Measurements from ENCODE around the gene NTF4. TPM values are rescaled to one million over a fixed set of nuclear protein-coding genes. Genes with fewer than 3 reads are reported as not detected.
"Not testable (repeated sequence)": the region's sequence is repeated elsewhere in the genome, so short reads cannot be mapped to it uniquely, and the experiment has no call there.

Gene NTF4
- total and polyA plus RNA-seq, 11 donors: 0.76 TPM; not detected in 10

GRCh38 chr19:49061000-49061399, 3.6 kb downstream of the NTF4 start:
- no peaks in the 10 kb centered on the region for H3K9me3 ChIP-seq
- no peak overlapping the region for H3K4me3 ChIP-seq
- intact Hi-C loops (cut with DNase I): no loop called here
- no peak for ATAC-seq
- WGBS, 4 donors: 90 to 100% (median 97%) methylated on average over 2 of the region's 2 CpGs
- H3K36me3 ChIP-seq: no peaks in the 10 kb centered on the region
- DNase-seq: no peak
- no peak overlapping the region for H3K27ac ChIP-seq
- peaks cover 0 to 62% (median 20%) of the 10 kb centered on the region in 9 donors for H3K27me3 ChIP-seq
- H3K4me1 ChIP-seq: peaks cover 0 to 33% (median 16%) of the 10 kb centered on the region in 12 donors
- TF ChIP-seq CTCF (IDR thresholded peaks at IDR 0.05) (no peak), POLR2A (IDR thresholded peaks at IDR 0.05) (no peak)

- intact Hi-C loops (cut with DNase I): no loop called here
- peaks cover 0 to 50% (median 6%) of the 10 kb centered on the region in 9 donors for H3K27me3 ChIP-seq
- no peak for ATAC-seq
Measured at GRCh38 chr19:49059053-49059452, 5.6 kb downstream of the NTF4 start.

GRCh38 chr19:49058562-49058961, 6.1 kb downstream of the NTF4 start:
- Histone ChIP-seq H3K4me3 (no peak overlapping the region), H3K4me1 (peaks cover 0 to 24% (median 10%) of the 10 kb centered on the region in 12 donors), H3K27me3 (peaks cover 0 to 45% (median 6%) of the 10 kb centered on the region in 9 donors), H3K9me3 (no peaks in the 10 kb centered on the region), H3K36me3 (no peaks in the 10 kb centered on the region), H3K27ac (no peak overlapping the region)
- WGBS, 4 donors: 54 to 68% (median 58%) methylated on average over 10 of the region's 10 CpGs
- DNase-seq (no peak), ATAC-seq (no peak)
- intact Hi-C loops (cut with DNase I): no loop called here
- TF ChIP-seq POLR2A (IDR thresholded peaks at IDR 0.05) (no peak), CTCF (IDR thresholded peaks at IDR 0.05) (no peak)

More at GRCh38 chr19:49059053-49059452, 5.6 kb downstream of the NTF4 start:
- Histone ChIP-seq H3K27ac (no peak overlapping the region), H3K36me3 (no peaks in the 10 kb centered on the region), H3K4me1 (peaks cover 0 to 24% (median 10%) of the 10 kb centered on the region in 12 donors), H3K4me3 (no peak overlapping the region), H3K9me3 (no peaks in the 10 kb centered on the region)
- no peak for DNase-seq
- TF ChIP-seq CTCF (IDR thresholded peaks at IDR 0.05) (no peak), POLR2A (IDR thresholded peaks at IDR 0.05) (no peak)
- WGBS, 4 donors: 62 to 66% (median 63%) methylated on average over 9 of the region's 9 CpGs

GRCh38 chr19:49057636-49058234, 6.9 kb downstream of the NTF4 start, which contains the start of gene CGB7:
TSS of gene CGB7 (minus strand) at chr19:49057749. CDS start at chr19:49055375, 2,374 bp downstream.
- peak within 1 kb of the TSS; percentile 31 to 74 (median 56) for H3K4me3 ChIP-seq
- H3K9me3 ChIP-seq: no peaks in the 10 kb centered on the region
- intact Hi-C loops (cut with DNase I): no loop called here
- no peaks in the 10 kb centered on the region for H3K36me3 ChIP-seq
- H3K4me1 ChIP-seq: peaks cover 0 to 24% (median 10%) of the 10 kb centered on the region in 12 donors
- WGBS, 4 donors: 4 to 9% (median 5%) methylated on average over 20 to 38 of the region's 38 CpGs
- TF ChIP-seq POLR2A (IDR thresholded peaks at IDR 0.05): no peak
- no peak for TF ChIP-seq CTCF (IDR thresholded peaks at IDR 0.05)
- DNase-seq (peak; percentile 74 to 83 (median 78)), ATAC-seq (peak; percentile 24 to 84 (median 78))
- no peak within 1 kb of the TSS for H3K27ac ChIP-seq
- H3K27me3 ChIP-seq: peaks cover 0 to 42% (median 6%) of the 10 kb centered on the region in 9 donors

- H3K4me1 ChIP-seq: peaks cover 0 to 24% (median 10%) of the 10 kb centered on the region in 12 donors
- ATAC-seq: peak in 3 of 4 donors; percentile 16 to 33 (median 29)
- intact Hi-C loops (cut with DNase I); H3K9me3 ChIP-seq; DNase-seq; H3K36me3 ChIP-seq; H3K27ac ChIP-seq: not testable (repeated sequence)
- peak overlapping the region; percentile 31 to 74 (median 56) for H3K4me3 ChIP-seq
- WGBS, 4 donors: 3 to 13% (median 5%) methylated on average over 21 to 34 of the region's 34 CpGs
- peaks cover 0 to 39% (median 6%) of the 10 kb centered on the region in 9 donors for H3K27me3 ChIP-seq
Measured at GRCh38 chr19:49056902-49057596, 7.6 kb downstream of the NTF4 start.
